GM19328 (cell line): ENCODE data around the gene UNC5B.

ENCODE experiments used
- ATAC-seq: cut with Tn5 transposase; IDR thresholded peaks from one replicate; pipeline ENCODE4 v1.9.1; 2021; ENCODE audit warnings: mild to moderate bottlenecking, moderate library complexity; ENCODE audit not compliant: unreplicated experiment

UNC5B gene

DNA sequence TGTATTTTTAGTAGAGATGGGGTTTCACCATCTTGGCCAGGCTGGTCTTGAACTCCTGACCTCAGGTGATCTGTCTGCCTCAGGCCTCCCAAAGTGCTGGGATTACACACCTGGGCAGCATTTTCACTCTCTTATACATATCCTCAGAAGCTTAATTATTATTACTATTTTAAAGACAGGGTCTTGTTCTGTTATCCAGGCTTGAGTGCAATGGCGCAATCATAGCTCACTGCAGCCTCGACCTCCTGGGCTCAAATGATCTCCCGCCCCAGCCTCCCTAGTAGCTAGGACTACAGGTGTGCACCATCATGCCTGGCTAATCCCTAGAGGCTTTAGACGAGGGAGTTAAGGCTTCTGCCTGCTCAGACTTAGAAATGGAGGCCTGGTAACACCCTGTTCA lies 26.3 kb downstream of the UNC5B start:
- no peak for ATAC-seq

DNA sequence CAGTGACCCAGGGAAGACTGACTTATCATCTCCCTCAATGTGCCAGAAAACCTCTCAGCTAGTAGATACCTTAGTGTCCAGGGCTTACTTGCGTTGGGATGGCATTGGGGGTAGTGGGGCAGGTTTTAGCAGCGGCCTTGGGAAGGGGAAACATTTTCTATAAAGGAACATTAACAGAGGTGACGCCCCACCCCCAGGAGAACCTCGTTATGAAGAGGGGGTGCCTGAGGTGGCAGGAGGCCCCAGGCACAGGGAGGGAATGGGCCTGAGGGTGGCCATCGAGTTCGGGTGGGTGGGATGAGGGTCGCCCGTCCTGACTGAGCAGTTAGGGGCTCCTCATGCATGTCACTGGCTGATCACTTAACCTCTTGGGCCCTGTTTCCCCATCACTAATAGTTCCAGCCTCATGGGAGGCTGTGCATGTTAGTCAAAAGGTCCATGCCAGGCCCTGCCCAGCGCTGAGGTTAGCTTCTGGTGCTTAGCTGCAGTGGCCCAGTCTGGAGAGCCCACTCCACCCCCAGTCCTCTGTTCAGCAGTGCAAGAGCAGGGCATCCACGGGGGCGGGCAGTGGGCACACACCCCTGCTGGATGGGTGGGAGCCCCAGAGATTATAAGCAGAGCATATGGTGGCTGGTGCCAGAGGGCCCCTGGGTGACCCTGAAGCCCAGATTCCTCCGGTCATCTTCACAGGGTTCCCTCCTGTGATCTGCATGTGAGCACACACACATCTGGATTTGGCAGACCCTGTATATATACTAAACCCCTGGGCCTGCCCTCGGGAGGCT lies 27.0 kb downstream of the UNC5B start:
- no peak for ATAC-seq

DNA sequence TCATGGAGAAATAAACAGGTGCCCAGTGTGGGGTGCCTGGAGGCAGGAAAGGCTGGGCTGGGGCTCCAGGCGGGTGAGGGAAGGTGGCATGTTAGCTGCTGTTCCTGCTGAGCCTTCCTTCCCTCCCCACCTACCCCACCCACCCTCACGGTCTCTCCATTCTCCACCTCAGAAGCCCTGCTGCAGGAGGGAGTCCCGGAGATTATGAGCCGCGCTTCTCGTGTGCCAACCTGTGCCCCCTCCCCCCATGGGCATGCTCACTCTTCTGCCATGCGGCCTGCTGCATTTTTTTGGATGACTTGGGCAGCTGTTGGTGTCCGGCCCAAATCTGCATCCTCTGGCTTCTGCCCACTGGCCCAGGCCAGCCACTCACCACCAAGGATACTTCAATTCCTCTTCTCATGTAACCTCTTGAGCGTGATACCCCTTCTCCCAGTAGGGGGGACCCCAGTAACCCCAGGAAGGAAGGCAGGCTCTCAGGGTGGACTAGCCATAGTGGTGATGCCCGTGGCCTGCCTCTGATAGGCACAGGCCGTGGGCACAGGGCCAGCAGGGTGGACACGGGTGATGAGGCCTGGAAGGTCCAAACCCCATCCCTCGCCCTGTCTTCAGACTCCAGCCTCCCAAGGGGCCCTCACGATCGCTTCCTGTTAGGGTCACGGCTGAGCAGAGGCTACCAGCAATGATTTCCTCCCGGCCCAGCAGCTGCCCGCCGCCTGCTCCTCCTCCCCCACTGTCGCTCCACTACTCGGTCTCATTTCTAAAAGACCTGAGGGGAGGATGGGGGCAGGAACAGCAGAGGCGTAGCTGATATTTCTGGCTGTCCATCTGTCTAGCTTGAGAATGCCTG lies 27.8 kb downstream of the UNC5B start:
- ATAC-seq = no peak

DNA sequence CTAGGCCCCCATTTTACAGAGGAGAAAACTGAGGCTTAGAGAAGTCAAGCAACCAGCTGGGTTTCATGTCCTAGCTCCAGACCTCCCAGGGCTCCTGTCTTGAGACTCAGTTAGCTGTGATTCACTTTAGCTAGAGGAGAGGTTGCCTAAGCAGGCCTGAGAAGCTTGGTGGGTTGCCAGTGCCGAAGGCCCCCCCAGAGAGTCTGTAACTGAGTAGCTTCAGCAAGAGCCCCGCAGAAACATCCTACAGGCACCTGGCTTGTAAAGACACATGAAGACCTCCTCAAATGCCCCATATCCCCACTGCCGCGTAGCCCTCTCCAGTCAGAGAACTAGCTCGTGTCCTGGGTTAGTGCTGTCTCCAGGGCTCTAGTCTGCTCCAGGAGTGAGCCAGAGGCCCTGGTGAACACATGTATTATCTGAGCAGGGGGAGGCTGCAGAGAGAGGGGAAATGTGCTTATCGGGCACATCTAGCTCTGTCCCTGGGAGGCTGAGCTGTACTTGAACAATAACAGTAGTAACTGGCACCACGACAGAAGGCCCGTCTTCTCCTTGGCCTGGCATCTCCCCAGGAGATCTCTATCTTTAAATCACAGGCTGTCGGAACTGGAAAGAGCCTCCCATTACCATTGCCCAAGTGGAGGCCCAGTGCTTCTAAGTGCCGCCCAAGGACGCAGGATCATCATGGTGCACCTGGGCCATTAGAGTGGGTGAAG lies 28.9 kb downstream of the UNC5B start:
- ATAC-seq = no peak

DNA sequence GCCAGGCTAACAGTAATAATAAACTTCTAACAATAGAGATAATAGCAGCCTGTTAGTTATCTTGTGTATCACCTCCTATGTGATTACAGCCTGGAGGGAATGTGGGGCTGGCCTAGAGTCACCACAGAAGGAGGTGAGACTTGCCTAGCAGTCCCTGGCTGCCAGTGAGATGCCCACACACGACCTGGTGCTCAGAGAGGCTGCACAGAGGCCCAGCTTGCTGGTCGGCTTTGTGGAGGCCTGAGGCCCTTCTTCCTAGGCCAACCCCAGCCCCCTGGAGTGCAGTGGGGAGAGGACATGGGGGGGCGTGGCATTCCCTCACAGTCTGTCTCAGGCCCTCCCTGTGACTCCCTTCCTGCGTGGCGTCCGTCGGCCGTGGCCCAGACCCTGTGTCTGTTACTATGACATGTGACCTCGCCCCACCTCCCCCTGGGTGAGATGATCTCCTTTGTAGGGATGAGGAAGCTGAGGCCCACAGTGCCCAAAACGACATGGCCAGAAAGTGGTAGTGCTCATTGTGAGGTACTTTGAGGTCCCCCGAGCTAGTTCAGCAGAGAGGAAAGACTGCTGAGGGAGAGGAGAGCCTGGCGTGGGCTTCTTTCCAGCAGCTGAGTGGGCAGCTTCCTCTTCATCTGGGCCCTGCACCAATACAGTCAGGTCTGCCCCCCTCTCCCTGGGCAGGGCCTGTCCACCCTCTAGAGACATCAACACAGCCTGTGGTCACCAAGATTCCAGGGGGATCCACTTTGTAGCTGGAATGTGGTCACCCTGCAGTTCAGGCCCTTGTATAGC lies 29.7 kb downstream of the UNC5B start:
- ATAC-seq = no peak

DNA sequence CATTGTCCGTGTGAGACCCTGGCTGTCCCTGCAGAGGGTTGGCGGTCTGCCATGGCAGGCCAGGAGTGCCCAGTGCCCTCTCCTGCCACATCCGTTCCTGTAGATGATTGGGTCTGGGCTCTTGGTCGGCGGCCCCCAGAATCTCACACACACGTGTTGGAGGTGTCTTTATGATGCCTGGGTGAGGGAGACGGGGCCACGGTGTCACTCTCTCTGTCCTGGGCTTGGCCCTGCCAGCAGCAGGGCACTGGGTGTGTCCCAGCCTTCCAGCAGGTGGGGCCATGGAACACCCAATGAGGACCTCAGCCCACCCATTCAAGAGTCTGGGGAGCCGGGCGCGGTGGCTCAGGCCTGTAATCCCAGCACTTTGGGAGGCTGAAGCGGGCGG lies 30.2 kb downstream of the UNC5B start:
- ATAC-seq = no peak

DNA sequence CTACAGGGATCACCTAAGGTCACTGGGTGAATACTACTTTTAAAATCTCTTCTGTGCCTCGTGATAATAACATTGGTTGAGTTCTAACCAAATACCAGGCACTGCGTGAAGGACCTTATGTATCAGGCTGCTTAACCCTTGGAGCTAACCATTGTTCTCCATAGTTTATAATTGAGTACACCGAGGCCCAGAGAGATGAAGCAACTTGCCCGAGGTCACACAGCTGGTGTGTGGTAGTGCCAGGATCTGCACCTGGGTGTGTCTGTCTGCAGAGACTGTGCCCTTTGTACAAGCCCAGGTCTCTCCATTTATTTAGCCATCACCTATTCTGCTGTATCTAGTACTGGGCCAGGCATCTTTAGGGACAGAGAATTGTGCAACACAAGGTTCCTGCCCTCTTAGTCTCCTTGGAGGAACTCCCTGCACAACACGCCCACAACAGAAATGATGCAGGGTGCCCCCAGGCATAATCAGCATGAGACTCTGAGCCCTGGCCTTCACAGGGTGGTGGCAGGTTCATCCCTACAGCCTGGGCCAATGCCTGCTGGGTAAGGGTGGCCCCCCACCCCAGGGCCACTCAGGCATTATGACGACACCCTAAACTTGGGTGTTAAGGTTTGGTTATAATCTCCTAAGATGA lies 31.5 kb downstream of the UNC5B start:
- no peak for ATAC-seq

DNA sequence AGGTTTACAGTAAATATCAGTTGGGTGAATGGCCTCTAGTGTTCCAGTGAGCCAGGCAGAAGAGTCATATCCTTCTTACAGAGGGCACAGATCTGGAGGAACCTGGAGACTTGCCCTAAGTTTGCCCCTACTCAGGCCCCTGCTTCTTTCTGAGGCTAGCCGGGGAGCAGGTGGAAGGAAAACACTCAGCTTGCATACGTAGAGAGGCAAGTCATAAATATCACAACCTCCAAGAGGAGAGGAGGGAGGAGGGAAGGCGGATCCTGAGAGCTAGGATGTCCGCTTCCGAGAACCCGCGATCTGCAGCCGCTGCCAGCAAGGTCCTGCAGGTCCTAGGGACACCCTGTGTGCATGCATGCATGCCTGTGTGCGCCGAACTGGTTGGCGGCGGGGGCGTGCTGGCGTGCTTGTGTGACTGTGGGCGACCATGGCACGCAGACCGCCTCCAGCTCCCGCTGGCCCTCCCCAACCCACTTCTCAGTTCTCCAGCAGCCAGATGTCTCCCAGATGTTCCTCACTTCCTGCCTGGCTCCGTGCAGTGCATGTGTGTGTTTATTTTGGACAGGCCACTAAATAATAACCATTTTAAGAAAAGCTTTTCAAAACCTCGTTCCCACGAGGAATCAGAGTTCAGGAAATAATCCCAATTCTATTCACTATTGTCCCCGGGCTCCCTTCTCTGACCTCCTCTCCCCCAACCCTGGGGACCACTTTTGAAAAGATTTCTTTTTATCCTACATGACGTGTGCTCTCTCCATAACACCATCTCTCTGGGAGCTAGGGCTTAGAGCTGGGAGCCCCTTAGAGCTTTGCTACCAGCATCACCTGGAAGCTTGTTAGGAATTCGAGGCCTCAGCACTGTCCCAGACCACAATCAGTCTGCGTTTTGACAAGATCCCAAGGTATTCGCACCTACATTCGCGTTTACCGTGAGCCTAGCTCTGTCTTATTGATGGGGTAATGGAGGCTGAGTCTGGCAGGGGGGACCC lies 32.4 kb downstream of the UNC5B start:
- ATAC-seq = no peak

DNA sequence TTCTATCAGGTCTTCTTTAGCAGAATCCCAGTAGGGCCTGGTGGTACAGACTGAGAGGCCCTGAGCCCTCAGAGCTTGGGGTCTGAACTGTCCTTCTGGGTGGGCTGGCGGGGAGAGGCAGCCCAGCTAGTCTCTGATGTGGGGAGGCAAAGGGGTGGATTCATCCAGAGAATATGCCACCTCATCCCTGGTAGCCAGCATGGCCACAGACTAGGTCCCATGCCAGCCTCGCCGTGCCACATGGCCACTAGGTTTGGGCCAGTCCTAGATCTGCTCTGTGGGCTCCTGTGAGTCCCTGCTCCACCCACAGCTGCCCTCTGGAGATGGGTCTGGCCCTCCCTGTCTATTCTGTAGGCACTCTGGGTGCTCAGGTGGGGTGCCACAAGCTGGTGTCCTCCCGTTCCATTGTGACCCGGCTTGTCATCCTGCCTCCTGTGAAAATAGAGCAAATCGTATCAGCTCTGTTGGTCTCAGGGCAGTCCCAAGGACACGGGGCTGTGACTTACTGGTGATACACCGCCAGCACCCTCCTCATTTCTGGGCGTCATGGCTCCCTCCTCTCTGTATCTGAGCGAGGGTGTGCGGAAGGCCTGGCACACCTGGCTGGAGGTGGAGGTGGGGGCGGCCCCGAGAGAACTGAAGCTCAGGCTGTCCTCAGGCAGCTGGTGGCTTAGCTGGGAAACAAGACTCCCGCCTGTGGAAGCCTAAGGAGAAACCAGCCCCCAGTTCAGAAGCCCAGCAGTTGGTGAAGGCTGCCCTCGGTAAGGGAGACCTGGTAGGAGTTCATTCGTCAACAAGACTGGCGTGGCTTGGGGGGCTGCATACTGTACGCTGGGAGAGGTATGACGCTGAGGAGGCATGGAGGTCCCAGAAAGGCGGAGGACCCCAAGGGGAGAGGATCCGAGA lies 33.3 kb downstream of the UNC5B start:
- ATAC-seq = no peak

DNA sequence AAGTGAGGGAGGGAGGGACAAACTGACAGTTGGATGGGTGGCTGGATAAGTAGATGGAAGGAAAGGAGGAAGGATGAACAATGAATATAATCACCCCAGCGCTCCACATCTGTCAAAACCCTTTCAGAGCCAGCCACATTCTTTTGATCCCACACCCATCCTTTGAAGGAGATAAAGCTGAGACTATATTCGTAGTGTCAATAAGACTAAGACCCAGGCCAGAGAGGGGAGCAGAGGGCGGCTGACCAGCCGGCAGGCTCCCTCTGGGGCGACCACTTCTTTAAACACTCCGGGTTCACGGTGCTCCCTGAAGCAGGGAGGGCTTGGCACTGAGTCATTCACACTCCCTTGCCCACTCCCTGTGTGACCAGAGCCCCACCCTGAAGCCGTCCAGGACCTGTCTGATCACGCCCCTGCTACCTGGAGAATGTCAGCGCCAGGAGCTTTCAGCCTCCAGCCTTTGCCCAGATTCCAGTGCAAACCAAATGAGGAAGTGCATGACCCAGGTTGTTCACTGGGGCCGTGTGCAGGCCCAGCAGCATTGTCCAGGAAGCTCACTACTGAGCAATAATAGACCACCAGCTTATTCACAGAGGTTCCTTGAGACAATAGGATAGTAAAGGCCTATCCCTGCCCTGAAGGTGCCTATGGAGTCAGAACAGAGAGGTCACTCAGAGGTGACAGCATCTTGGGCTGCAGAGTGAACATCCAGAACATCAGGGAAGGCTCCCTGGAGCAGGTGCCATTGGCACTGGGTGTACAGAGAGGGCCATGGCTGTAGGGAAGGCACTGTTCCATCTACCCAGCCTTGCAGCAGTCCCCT lies 34.4 kb downstream of the UNC5B start:
- ATAC-seq = no peak

DNA sequence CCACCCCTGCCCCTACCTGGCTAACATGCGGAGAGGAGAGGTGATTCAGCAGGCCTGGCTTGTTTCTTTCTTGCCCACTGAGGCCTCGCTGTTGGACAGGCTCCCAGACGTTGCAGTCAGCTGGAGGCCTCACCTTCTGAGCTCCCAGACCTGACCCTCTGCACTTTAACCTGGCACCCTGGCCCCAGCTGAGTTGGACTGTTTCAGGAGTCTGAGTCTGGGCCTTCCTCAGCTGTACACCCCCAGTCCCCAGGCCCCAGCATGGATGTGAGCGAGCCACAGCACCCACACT lies 35.0 kb downstream of the UNC5B start:
- no peak for ATAC-seq

DNA sequence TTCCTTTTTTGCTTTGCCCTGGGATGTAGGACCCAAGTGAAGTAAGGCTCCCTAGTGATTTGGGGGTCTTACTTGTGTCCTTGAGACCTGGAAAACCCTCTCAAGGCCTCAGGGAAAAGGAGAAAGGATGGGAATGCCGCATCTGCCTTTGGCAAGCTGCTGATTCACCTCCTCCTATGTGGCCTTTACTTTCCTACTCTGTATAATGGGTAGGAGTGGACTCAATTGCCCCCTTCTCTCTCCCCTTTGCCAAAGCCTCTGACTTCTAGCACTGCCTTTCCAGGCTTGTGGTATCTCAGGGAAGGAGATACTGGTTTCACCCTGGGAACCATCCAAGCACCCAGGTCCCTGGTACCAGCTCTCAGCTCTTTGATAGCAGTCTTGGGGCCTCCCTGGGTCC lies 35.4 kb downstream of the UNC5B start:
- no peak for ATAC-seq

DNA sequence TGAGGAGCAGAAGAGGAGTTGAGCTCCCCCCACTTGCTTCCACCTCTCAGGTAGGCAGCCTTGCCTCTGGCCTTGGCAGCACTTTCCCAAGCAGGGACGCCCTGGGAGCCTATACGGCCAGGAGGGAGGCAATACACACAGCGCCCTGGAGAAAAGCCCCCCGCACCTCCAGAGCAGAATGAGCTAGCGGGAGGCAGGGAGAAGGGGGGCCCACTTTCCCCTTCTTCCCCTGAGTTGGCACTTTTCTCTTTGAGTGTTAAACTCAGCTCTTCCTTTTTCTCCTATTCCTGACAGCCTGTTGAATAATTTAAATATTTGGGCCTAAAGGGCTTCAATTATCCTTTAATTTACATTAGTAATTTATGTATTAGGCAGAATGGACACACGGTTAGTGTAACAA lies 35.8 kb downstream of the UNC5B start:
- ATAC-seq = no peak

DNA sequence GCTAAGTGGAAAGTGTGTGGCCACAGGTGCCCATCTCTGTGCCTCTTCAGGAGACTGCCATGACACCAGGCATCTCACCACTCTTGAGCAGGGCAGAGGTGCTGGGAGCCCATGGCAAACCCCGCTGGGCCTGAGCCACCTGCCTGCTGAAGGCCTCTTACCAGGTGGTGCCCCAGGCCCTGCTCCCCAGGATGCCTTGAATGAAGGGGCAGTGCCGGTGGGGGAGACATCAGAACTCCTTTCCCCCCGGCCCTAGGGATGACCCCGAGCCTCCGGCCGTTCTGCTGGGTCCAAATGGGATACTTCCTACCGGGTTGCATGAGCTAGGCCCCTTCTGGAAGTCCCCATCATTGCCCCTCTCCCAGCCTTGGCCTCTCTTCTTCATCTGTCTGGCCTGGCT lies 37.6 kb downstream of the UNC5B start:
- no peak for ATAC-seq

DNA sequence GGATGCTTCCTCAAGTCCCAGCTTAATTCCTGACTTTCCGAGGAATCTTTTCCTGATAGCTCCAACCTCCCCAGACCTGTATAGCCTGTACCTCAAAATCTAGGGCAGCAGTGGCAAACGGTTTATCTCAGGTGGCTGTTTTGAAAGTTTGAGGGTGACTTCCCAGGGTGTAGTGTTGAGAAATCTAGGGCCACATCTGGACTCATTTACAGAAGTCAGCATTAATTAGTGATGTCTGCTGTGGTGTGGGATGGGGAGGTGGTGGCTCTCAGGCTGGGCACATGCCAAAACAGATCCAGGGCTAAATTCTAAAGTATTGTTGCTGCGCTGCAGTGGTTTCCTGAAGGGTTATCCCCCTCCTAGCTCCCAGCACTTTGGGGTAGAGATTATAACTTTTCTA lies 38.0 kb downstream of the UNC5B start:
- no peak for ATAC-seq

DNA sequence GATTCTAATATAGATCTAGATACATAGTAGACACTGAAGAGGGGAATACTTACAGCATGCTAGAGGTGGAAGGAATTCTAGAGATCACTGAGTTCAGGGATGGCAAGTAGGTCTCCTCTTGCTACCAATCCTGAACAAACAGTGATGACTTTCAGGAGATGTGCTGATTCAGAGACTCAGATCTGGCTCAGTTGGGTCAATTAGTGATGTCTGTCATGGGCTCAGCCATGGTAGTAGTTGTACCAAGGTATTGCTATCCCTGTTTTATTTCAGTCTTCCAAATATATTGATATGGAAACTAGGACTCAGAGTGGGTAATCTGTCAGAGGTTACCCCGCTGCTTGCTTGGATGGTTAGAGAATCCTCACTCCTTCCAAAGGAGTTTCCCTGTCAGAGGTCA lies 38.5 kb downstream of the UNC5B start:
- no peak for ATAC-seq

DNA sequence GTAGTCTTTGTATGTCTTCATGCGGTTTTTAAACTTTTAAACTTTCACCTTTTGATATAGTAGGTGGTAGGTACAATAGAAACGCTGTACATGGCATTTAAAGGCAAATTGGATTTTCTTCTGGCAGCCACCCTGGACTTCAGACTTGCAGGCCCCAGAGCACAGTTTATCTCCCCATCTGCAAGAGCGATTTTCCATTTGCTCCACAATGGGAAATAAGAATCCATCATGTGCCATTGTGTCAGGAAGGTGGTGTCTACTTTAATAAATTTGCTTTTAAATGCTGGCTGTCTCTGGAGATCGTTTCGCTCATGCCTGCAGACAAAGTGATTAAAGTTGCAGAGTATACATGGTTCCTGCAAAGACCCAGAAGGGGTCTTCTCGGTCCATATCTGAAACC lies 38.9 kb downstream of the UNC5B start:
- no peak for ATAC-seq

DNA sequence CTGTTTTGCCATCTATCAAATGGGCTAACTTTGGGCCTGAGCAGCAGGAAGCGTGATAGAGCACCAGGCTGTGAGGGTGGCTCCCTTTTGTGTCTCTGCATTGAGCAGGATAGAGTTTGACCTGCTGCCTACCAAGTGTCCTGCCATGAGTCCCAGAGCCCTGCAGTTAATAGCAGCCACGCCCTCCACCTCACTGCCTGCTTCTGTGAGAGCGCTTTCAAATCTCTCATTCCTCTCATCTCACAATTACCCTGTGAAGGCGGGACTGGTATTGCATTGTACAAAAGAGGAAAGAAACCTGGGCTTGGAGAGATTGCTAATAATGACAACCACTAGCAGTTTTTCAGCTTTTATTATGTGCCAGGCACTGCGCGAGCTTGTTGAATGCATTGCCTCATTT lies 39.9 kb downstream of the UNC5B start:
- ATAC-seq = no peak
